Endothelial cell of umbilical vein (primary cell): Measurements from ENCODE around the gene IQSEC3. TPM values are rescaled to one million over a fixed set of nuclear protein-coding genes. Genes with fewer than 3 reads are reported as not detected.

Experiments used
- BruUV-seq: library from RNA; stranded (reverse); fragments of 400-500 nt; replicated peaks from 2 replicates; lab custom pipeline; 2021; lab: Mats Ljungman, UMichigan
- CTCF ChIA-PET: fragments of 300-600, 350-600 bp; sonication (Branson Sonifier 250); formaldehyde crosslinking; loops from one replicate; lab custom pipeline; 2021; ENCODE audit warnings: antibody characterized with exemption, inconsistent platforms; lab: Charles Lee
- POLR2A ChIA-PET: fragments of 300-600, 350-600 bp; sonication (Branson Sonifier 250); formaldehyde crosslinking; loops from one replicate; lab custom pipeline; 2021; ENCODE audit warnings: antibody characterized with exemption, inconsistent platforms; lab: Charles Lee
- DNase-seq: peaks from one replicate; pipeline ENCODE4 v3.0.0-alpha.2; 2011; ENCODE audit warnings: low read depth, low spot score
- FAIRE-seq: peaks from 2 replicates; lab custom pipeline; 2011; peaks lifted over from hg19 to GRCh38; lab: Jason Lieb, UNC
- H2AFZ ChIP-seq: 2 replicates; pipeline ENCODE4 v1.6.0; 2012; ENCODE audit warnings: low read depth, low read length, control low read depth, inconsistent platforms
- H3K27ac ChIP-seq: 2 replicates; pipeline ENCODE4 v1.5.1; 2011; ENCODE audit warnings: low read depth, mild to moderate bottlenecking, control low read depth, low read length, moderate library complexity; ENCODE audit not compliant: insufficient read depth
- H3K27me3 ChIP-seq, 2 experiments: 2 replicates each; pipeline versions ENCODE4 v1.6.0 to v1.6.1; 2011; ENCODE audit warnings: low read length in 2 of 2, mixed read lengths in 1 of 2; ENCODE audit not compliant: control insufficient read depth in 2 of 2, insufficient read depth in 2 of 2
- H3K36me3 ChIP-seq, 2 experiments: 2 replicates in 1 of 2; 3 replicates in 1 of 2; pipeline ENCODE4 v1.5.1; 2011; ENCODE audit warnings: low read length in 2 of 2, mild to moderate bottlenecking in 1 of 2, moderate library complexity in 1 of 2; ENCODE audit not compliant: control insufficient read depth in 2 of 2, insufficient read depth in 2 of 2; ENCODE audit errors: extremely low read depth in 1 of 2
- H3K4me1 ChIP-seq: 3 replicates; pipeline ENCODE4 v1.5.1; 2011; ENCODE audit warnings: mild to moderate bottlenecking, low read length; ENCODE audit not compliant: control insufficient read depth, insufficient read depth; ENCODE audit errors: extremely low read depth
- H3K4me2 ChIP-seq: 2 replicates; pipeline ENCODE4 v1.6.1; 2011; ENCODE audit warnings: low read length, control low read depth, mixed read lengths; ENCODE audit not compliant: insufficient read depth
- H3K4me3 ChIP-seq, 3 experiments: fragments of 200-600 bp in 1 of 3; sonication (generic), shearing (Covaris generic) in 1 of 3; replicated peaks in 1 of 3; 2 replicates each; pipeline ENCODE4 v1.5.1; 2011 to 2016; ENCODE audit warnings: control low read depth in 3 of 3, low read length in 3 of 3, mild to moderate bottlenecking in 2 of 3, inconsistent platforms in 1 of 3, low read depth in 1 of 3, moderate library complexity in 1 of 3; ENCODE audit not compliant: insufficient read depth in 1 of 3
- H3K79me2 ChIP-seq: 2 replicates; pipeline ENCODE4 v1.6.0; 2012; ENCODE audit warnings: low read length, inconsistent platforms; ENCODE audit not compliant: control insufficient read depth, insufficient read depth
- H3K9ac ChIP-seq: replicated peaks from 2 replicates; pipeline ENCODE3; 2011; ENCODE audit warnings: low read length, control low read depth; ENCODE audit not compliant: insufficient read depth; ENCODE audit errors: extremely low read depth
- H3K9me1 ChIP-seq: replicated peaks from 3 replicates; pipeline ENCODE4 v1.6.0; 2011; ENCODE audit warnings: mild to moderate bottlenecking, low read length; ENCODE audit not compliant: control insufficient read depth, insufficient read depth; ENCODE audit errors: extremely low read depth
- H3K9me3 ChIP-seq: replicated peaks from 2 replicates; pipeline ENCODE4 v1.5.1; 2012; ENCODE audit warnings: low read length, inconsistent platforms; ENCODE audit not compliant: control insufficient read depth, insufficient read depth
- H4K20me1 ChIP-seq: replicated peaks from 2 replicates; pipeline ENCODE3; 2011; ENCODE audit warnings: mild to moderate bottlenecking, low read length; ENCODE audit not compliant: control insufficient read depth, insufficient read depth; ENCODE audit errors: extremely low read depth
- FOS ChIP-seq: IDR thresholded peaks from 2 replicates; pipeline ENCODE4 v1.6.1; 2011; ENCODE audit warnings: mild to moderate bottlenecking, low read length, moderate library complexity, borderline replicate concordance; ENCODE audit not compliant: insufficient read depth
- GATA2 ChIP-seq: IDR thresholded peaks from 2 replicates; pipeline ENCODE4 v1.7.0; 2011; ENCODE audit warnings: low read depth, mild to moderate bottlenecking, moderate library complexity, mixed read lengths, low read length; ENCODE audit not compliant: insufficient read length, insufficient read depth
- JUN ChIP-seq: IDR thresholded peaks from 2 replicates; pipeline ENCODE4 v1.6.1; 2011; ENCODE audit warnings: borderline replicate concordance, low read depth; ENCODE audit not compliant: insufficient read length, insufficient read depth
- MYC ChIP-seq: IDR thresholded peaks from one replicate; pipeline ENCODE4 v1.6.1; 2011; ENCODE audit warnings: mild to moderate bottlenecking, low read depth, low read length
- POLR2A ChIP-seq: IDR thresholded peaks from 2 replicates; pipeline ENCODE4 v1.6.1; 2012; ENCODE audit warnings: low read depth, mild to moderate bottlenecking, control low read depth, low read length
- POLR2AphosphoS5 ChIP-seq: IDR thresholded peaks from 2 replicates; pipeline ENCODE4 v1.6.1; 2012; ENCODE audit warnings: low read depth, mild to moderate bottlenecking, control low read depth, low read length, moderate library complexity; ENCODE audit not compliant: insufficient read depth
- dilution Hi-C: fragments of 300-500 bp; cut with MboI; formaldehyde crosslinking; loops from one replicate; pipeline ENCODE4 v1.15.0; 2019; ENCODE audit warnings: low sequenced_read_pairs; ENCODE audit not compliant: extremely low pct_ligation_motif_present
- intact Hi-C: fragments of 100-400 bp; cut with micrococcal nuclease; formaldehyde crosslinking; loops from one replicate; pipeline ENCODE4 v1.10.0; 2022
- polyA plus RNA-seq, 4 experiments: library from polyadenylated mRNA; depleted of rRNA in 3 of 4; stranded (reverse) in 3 of 4; unstranded in 1 of 4; fragments of >200 nt; gene quantifications; 2 replicates each; pipeline versions ENCODE4 v1.2.1 to v1.2.3, GENCODE V29; 2011 to 2012; ENCODE audit warnings: missing spikeins in 1 of 4
- total RNA-seq: library from RNA; stranded (reverse); gene quantifications from 2 replicates; pipeline ENCODE4 v1.2.3, GENCODE V29; 2021
- TF ChIP-seq, protein P1 (sequence below): IDR thresholded peaks from 2 replicates; pipeline ENCODE4 v1.6.1; 2011; ENCODE audit not compliant: insufficient read depth, insufficient read length

The IQSEC3 gene
- total and polyA plus RNA-seq, 2 donors (not counting 3 experiments of a cell fraction or from before 2014, with no cell fraction given), result not detected

DNA sequence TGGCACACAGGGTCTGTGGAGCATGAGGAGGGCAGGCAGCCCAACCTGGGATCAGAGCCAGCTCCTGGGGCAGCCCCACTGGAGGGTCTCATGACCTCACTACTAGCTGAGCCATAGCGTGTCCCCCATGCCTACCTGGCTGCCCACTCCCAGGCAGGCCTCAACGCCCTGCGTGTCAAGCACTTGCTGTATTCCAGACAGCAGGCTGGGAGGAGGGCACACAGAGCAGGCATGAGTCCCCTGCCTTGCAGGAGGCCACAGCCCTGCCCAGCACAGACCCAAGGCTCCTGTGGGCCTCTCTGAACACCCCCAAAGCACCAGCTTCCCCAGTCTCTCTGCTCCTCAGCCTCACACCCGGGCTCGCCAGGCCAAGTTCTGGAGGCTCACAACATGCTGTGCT lies 64.0 kb downstream of the IQSEC3 start:
- Histone ChIP-seq H3K4me3 (no peak overlapping the region), H3K27ac (no peak overlapping the region), H3K36me3 (no peaks in the 10 kb centered on the region), H3K4me2 (no peak overlapping the region), H3K27me3 (no peaks in the 10 kb centered on the region), H3K4me1 (no peaks in the 10 kb centered on the region), H4K20me1 (no peaks in the 10 kb centered on the region), H3K9ac (no peak overlapping the region), H3K79me2 (no peaks in the 10 kb centered on the region), H2AFZ (no peak overlapping the region), H3K9me3 (no peaks in the 10 kb centered on the region), H3K9me1 (no peaks in the 10 kb centered on the region)
- dilution Hi-C loops, result no loop called here
- FAIRE-seq (no peak), DNase-seq (no peak)
- TF ChIP-seq FOS (no peak), GATA2 (no peak), POLR2AphosphoS5 (no peak), MYC (no peak)
- TF ChIP-seq, protein P1, sequence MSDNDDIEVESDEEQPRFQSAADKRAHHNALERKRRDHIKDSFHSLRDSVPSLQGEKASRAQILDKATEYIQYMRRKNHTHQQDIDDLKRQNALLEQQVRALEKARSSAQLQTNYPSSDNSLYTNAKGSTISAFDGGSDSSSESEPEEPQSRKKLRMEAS, result no peak
- POLR2A ChIA-PET, result no interaction called here
- intact Hi-C loops, result no loop called here
- CTCF ChIA-PET, result no interaction called here
- no TSS peak for BruUV-seq

DNA sequence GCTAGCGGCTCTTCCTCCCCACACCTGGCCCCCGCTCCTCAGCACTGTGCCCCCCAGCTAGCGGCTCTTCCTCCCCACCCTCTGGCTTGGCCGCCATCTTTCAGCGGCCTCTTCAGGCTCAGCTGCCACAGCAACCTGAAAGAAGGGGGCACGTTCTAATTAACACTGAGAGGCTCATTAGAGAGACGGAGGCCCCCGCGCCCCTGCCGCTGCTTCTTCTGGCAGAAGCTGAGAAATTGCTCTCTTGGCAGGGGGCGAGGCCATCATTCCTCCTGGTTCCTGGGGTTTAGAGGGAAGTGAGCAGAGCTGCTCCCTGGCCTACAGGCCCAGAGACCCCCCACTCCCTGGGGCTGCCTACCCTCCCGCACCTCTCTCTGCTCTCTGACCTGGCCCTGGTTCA lies 64.4 kb downstream of the IQSEC3 start:
- Histone ChIP-seq H3K9ac (no peak overlapping the region), H3K79me2 (no peaks in the 10 kb centered on the region), H4K20me1 (no peaks in the 10 kb centered on the region), H3K4me1 (no peaks in the 10 kb centered on the region), H3K4me3 (no peak overlapping the region), H3K9me3 (no peaks in the 10 kb centered on the region), H3K9me1 (no peaks in the 10 kb centered on the region), H3K27ac (no peak overlapping the region), H3K4me2 (no peak overlapping the region), H3K36me3 (no peaks in the 10 kb centered on the region), H2AFZ (no peak overlapping the region), H3K27me3 (no peaks in the 10 kb centered on the region)
- intact Hi-C loops (no loop called here), dilution Hi-C loops (no loop called here)
- no peak for DNase-seq
- BruUV-seq, result no TSS peak
- ChIA-PET POLR2A (no interaction called here), CTCF (no interaction called here)
- TF ChIP-seq JUN (no peak), POLR2A (no peak), POLR2AphosphoS5 (no peak), FOS (no peak), MYC (no peak)
- TF ChIP-seq, protein P1, result no peak
- no peak for FAIRE-seq
